RWPE1 (cell line): ENCODE measurements around the gene POC5.
A peak's percentile ranks its signal among the peaks of the same experiment; 100 is the strongest.
"Not testable (repeated sequence)": the region's sequence is repeated elsewhere in the genome, so short reads cannot be mapped to it uniquely, and the experiment has no call there.

Experiments used
- CTCF ChIA-PET: fragments of 350-600 bp; sonication (Branson Sonifier 250); formaldehyde crosslinking; extraction: SDS; loops from one replicate; lab custom pipeline; 2021; lab: Yijun Ruan, JAX
- POLR2A ChIA-PET: fragments of 400-600 bp; formaldehyde crosslinking; extraction: SDS; loops from one replicate; lab custom pipeline; 2020; ENCODE audit warnings: antibody characterized with exemption; ENCODE audit not compliant: low non-redundant PET; lab: Yijun Ruan, JAX
- DNase-seq: peaks from one replicate; pipeline ENCODE4 v3.0.0; 2012; ENCODE audit warnings: low spot score
- H3K27ac ChIP-seq: fragments of 450-650 bp; 2 replicates; pipeline ENCODE4 v1.5.1; 2017
- CTCF ChIP-seq: fragments of 450-650 bp; conservative IDR thresholded peaks from 2 replicates; pipeline ENCODE4 v1.5.1; 2017; ENCODE audit warnings: low read depth, mild to moderate bottlenecking

The POC5 gene

GRCh38 chr5:75710637-75711036 is 6.6 kb downstream of the POC5 start:
- no peak for TF ChIP-seq CTCF
- no peak for DNase-seq
- no peak overlapping the region for H3K27ac ChIP-seq
- CTCF ChIA-PET = interaction anchor here (0.7 kb wide), 1 partner anchor 1443 kb away, joined by 4 read pairs; no protein-coding TSS in a partner anchor
- POLR2A ChIA-PET = no interaction called here

GRCh38 chr5:75707911-75708509 is 9.2 kb downstream of the POC5 start:
- no peak for TF ChIP-seq CTCF
- ChIA-PET CTCF (interaction anchor here (0.6 kb wide), 2 partner anchors 44 to 1069 kb away, joined by 3 read pairs; no protein-coding TSS in a partner anchor), POLR2A (no interaction called here)
- DNase-seq = no peak
- no peak overlapping the region for H3K27ac ChIP-seq

- H3K27ac ChIP-seq = no peak overlapping the region
- ChIA-PET POLR2A (no interaction called here), CTCF (interaction anchor here (0.6 kb wide), 1 partner anchor 1119 kb away, joined by 3 read pairs; no protein-coding TSS in a partner anchor)
- no peak for TF ChIP-seq CTCF
- no peak for DNase-seq
Measured at GRCh38 chr5:75706775-75707174, 10.5 kb downstream of the POC5 start.

GRCh38 chr5:75706016-75706415 is 11.2 kb downstream of the POC5 start:
- ChIA-PET POLR2A (no interaction called here), CTCF (no interaction called here)
- no peak overlapping the region for H3K27ac ChIP-seq
- no peak for DNase-seq
- TF ChIP-seq CTCF = no peak

- CTCF ChIA-PET = no interaction called here
- H3K27ac ChIP-seq = no peak overlapping the region
- no peak for TF ChIP-seq CTCF
- DNase-seq = no peak
- POLR2A ChIA-PET = no interaction called here
Measured at GRCh38 chr5:75701856-75702255, 15.4 kb downstream of the POC5 start.

- H3K27ac ChIP-seq = peak overlapping the region; percentile 10
- CTCF ChIA-PET = interaction anchor here (0.7 kb wide), 2 partner anchors 47 to 415 kb away, joined by 3 to 6 read pairs; no protein-coding TSS in a partner anchor
- DNase-seq, POLR2A ChIA-PET: not testable (repeated sequence)
Measured at GRCh38 chr5:75695472-75696351, 21.5 kb downstream of the POC5 start.

GRCh38 chr5:75694781-75695180 is 22.5 kb downstream of the POC5 start:
- H3K27ac ChIP-seq = no peak overlapping the region
- no peak for DNase-seq
- POLR2A ChIA-PET = no interaction called here
- CTCF ChIA-PET = no interaction called here
- no peak for TF ChIP-seq CTCF
